Caco-2 (cell line): ENCODE measurements around the gene HDHD3. TPM values are rescaled to one million over a fixed set of nuclear protein-coding genes. Genes with fewer than 3 reads are reported as not detected.

ENCODE experiments used
- BruUV-seq: library from RNA; stranded (reverse); fragments of 400-500 nt; replicated peaks from 2 replicates; lab custom pipeline; 2021; lab: Mats Ljungman, UMichigan
- CTCF ChIA-PET: fragments of 300-600 bp; sonication (Branson Sonifier 250); formaldehyde crosslinking; loops from one replicate; lab custom pipeline; 2022; ENCODE audit warnings: antibody characterized with exemption; lab: Charles Lee
- POLR2A ChIA-PET: fragments of 300-600 bp; sonication (Branson Sonifier 250); formaldehyde crosslinking; loops from one replicate; lab custom pipeline; 2022; ENCODE audit warnings: antibody characterized with exemption; lab: Charles Lee
- DNase-seq, 2 experiments: peaks; one replicate each; pipeline versions ENCODE4 v3.0.0 to v3.0.0-alpha.2; 2020 to 2022
- H3K27me3 ChIP-seq: replicated peaks from 2 replicates; pipeline ENCODE4 v1.6.0; 2011; ENCODE audit warnings: low read length; ENCODE audit not compliant: control insufficient read depth, insufficient read depth
- H3K36me3 ChIP-seq: 2 replicates; pipeline ENCODE4 v1.5.1; 2011; ENCODE audit warnings: low read length; ENCODE audit not compliant: control insufficient read depth, insufficient read depth
- H3K4me1 ChIP-seq: fragments of 250-450 bp; sonication (Bioruptor Pico); 2 replicates; pipeline ENCODE4 v1.5.1; 2020; ENCODE audit warnings: mild to moderate bottlenecking
- H3K4me3 ChIP-seq: 2 replicates; pipeline ENCODE4 v1.5.1; 2011; ENCODE audit warnings: low read depth, mild to moderate bottlenecking, control low read depth, low read length
- H3K9me3 ChIP-seq: fragments of 250-450 bp; sonication (Bioruptor Pico); 2 replicates; pipeline ENCODE4 v1.5.1; 2020; ENCODE audit warnings: mild to moderate bottlenecking, moderate library complexity
- H3K27ac Mint-ChIP-seq: one replicate; pipeline ENCODE4 v1.8.0; 2022; ENCODE audit warnings: mixed read lengths; ENCODE audit not compliant: unreplicated experiment
- H3K27me3 Mint-ChIP-seq: one replicate; pipeline ENCODE4 v1.8.0; 2022; ENCODE audit warnings: mixed read lengths; ENCODE audit not compliant: insufficient read depth, unreplicated experiment
- H3K36me3 Mint-ChIP-seq: one replicate; pipeline ENCODE4 v1.8.0; 2022; ENCODE audit warnings: mild to moderate bottlenecking, mixed read lengths; ENCODE audit not compliant: insufficient read depth, unreplicated experiment
- H3K4me1 Mint-ChIP-seq: one replicate; pipeline ENCODE4 v1.8.0; 2022; ENCODE audit warnings: low read depth, mixed read lengths; ENCODE audit not compliant: unreplicated experiment
- H3K4me3 Mint-ChIP-seq: one replicate; pipeline ENCODE4 v1.8.0; 2022; ENCODE audit warnings: mild to moderate bottlenecking, moderate library complexity, mixed read lengths; ENCODE audit not compliant: unreplicated experiment
- H3K9me3 Mint-ChIP-seq: one replicate; pipeline ENCODE4 v1.8.0; 2022; ENCODE audit warnings: mixed read lengths; ENCODE audit not compliant: unreplicated experiment
- CTCF ChIP-seq, 2 experiments: fragments of 200-600 bp in 1 of 2; IDR thresholded peaks; 1 replicate in 1 of 2; 2 replicates in 1 of 2; pipeline versions ENCODE4 v1.5.1 to v1.8.0; 2011 to 2022; ENCODE audit warnings: antibody characterized with exemption in 1 of 2, control low read depth in 1 of 2, inconsistent platforms in 1 of 2, low read depth in 1 of 2, low read length in 1 of 2, mild to moderate bottlenecking in 1 of 2, moderate library complexity in 1 of 2; ENCODE audit not compliant: insufficient read depth in 1 of 2, severe bottlenecking in 1 of 2, unreplicated experiment in 1 of 2
- intact Hi-C: fragments of 100-400 bp; cut with micrococcal nuclease; formaldehyde crosslinking; loops from one replicate; pipeline ENCODE4 v1.10.0; 2022; ENCODE audit not compliant: unreplicated experiment
- total RNA-seq: library from RNA; stranded (reverse); gene quantifications from 2 replicates; pipeline ENCODE4 v1.2.3, GENCODE V29; 2022

Gene HDHD3
- total RNA-seq, 1 experiment from 2014 or later, result 64.9 TPM

DNA sequence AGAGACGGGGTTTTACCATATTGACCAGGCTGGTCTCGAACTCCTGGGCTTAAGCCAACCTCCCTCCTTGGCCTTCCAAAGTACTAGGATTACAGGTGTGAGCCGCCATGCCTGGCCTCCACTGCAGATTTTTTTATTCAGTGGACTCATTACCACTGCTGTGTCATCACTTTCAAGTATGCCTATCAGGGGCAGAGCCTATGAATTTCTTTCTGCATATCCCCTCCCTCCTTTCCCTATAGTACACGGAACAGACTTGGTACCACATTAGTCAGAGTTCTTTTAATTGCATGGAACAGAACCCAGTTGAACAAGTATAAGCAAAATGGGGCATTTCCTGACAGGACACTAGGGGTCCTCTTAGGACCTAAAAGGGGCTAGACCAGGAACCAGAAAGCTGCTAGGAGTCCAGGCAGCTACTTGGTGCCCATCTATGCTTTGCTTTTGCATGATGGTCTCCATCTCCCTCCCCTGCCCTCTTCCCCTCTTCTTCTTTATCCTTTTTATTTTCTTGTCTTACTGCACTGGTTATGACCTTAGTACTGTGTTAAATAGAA, 21.7 kb downstream of the HDHD3 start:
- intact Hi-C loops, result loop anchor here (1.0 kb wide), 2 partner anchors 46 to 52 kb away; partner anchors contain the start of gene ALAD
- Mint-ChIP-seq H3K9me3 (no peaks in the 10 kb centered on the region), H3K27ac (no peak overlapping the region), H3K4me1 (peaks cover 4% of the 10 kb centered on the region), H3K4me3 (no peak overlapping the region), H3K27me3 (no peaks in the 10 kb centered on the region), H3K36me3 (no peaks in the 10 kb centered on the region)
- BruUV-seq, result no TSS peak
- H3K4me1 ChIP-seq, result no peaks in the 10 kb centered on the region
- DNase-seq, result peak in 1 of 2 experiments; percentile 52
- H3K9me3 ChIP-seq, result no peaks in the 10 kb centered on the region
- POLR2A ChIA-PET, result no interaction called here
- H3K36me3 ChIP-seq, result no peaks in the 10 kb centered on the region
- no peaks in the 10 kb centered on the region for H3K27me3 ChIP-seq
- no peak overlapping the region for H3K4me3 ChIP-seq
- TF ChIP-seq CTCF (IDR thresholded peaks at IDR 0.05; ENCODE audit: insufficient read depth in 1 of 2, low read depth in 1 of 2, low read length in 1 of 2, severe bottlenecking in 1 of 2, unreplicated experiment in 1 of 2), result peak; percentile 43 to 46
- CTCF ChIA-PET, result interaction anchor here (0.7 to 1.1 kb wide), 7 partner anchors 9 to 303 kb away, joined by 3 to 11 read pairs (median 3); partner anchors contain the start of genes ALAD, C9orf43 and POLE3

- H3K27me3 ChIP-seq, result no peaks in the 10 kb centered on the region
- Mint-ChIP-seq H3K27ac (no peak overlapping the region), H3K27me3 (no peaks in the 10 kb centered on the region), H3K4me3 (no peak overlapping the region), H3K36me3 (no peaks in the 10 kb centered on the region), H3K9me3 (no peaks in the 10 kb centered on the region), H3K4me1 (peaks cover 7% of the 10 kb centered on the region)
- no peaks in the 10 kb centered on the region for H3K9me3 ChIP-seq
- BruUV-seq, result no TSS peak
- ChIA-PET CTCF (interaction anchor here (1.0 kb wide), 1 partner anchor 49 kb away, joined by 3 read pairs; the partner anchor contains the start of gene ALAD), POLR2A (no interaction called here)
- H3K4me3 ChIP-seq, result no peak overlapping the region
- DNase-seq, result no peak
- H3K36me3 ChIP-seq, result no peaks in the 10 kb centered on the region
- TF ChIP-seq CTCF (IDR thresholded peaks at IDR 0.05; ENCODE audit: insufficient read depth in 1 of 2, low read depth in 1 of 2, low read length in 1 of 2, severe bottlenecking in 1 of 2, unreplicated experiment in 1 of 2), result no peak
- no peaks in the 10 kb centered on the region for H3K4me1 ChIP-seq
- intact Hi-C loops, result no loop called here
Measured at GRCh38 chr9:113352411-113352810, 24.4 kb downstream of the HDHD3 start.

DNA sequence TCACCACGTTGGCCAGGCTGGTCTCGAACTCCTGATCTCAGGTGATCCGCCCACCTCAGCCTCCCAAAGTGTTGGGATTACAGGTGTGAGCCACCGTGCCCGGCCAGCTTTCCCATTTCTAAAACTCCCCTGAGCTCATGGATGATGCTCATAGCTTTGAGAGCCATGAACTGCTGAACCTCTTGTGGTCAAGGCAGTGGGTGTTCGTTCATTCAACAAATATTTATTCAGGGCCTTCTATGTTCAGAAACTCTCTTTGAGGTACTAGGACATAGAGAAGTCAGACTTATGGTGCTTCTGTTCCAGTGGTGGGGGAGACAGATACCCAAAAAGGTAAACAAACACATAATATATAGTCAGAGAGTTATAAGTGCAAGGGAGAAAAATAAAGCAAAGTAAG, 24.8 kb downstream of the HDHD3 start:
- H3K36me3 Mint-ChIP-seq, result no peaks in the 10 kb centered on the region
- no peaks in the 10 kb centered on the region for H3K9me3 ChIP-seq
- H3K4me1 ChIP-seq, result no peaks in the 10 kb centered on the region
- DNase-seq, result no peak
- no peaks in the 10 kb centered on the region for H3K9me3 Mint-ChIP-seq
- H3K4me1 Mint-ChIP-seq, result peaks cover 11% of the 10 kb centered on the region
- H3K4me3 Mint-ChIP-seq, result no peak overlapping the region
- H3K36me3 ChIP-seq, result no peaks in the 10 kb centered on the region
- ChIA-PET POLR2A (no interaction called here), CTCF (interaction anchor here (1.0 kb wide), 1 partner anchor 49 kb away, joined by 3 read pairs; the partner anchor contains the start of gene ALAD)
- intact Hi-C loops, result no loop called here
- no peak overlapping the region for H3K27ac Mint-ChIP-seq
- no TSS peak for BruUV-seq
- no peaks in the 10 kb centered on the region for H3K27me3 Mint-ChIP-seq
- no peak for TF ChIP-seq CTCF (IDR thresholded peaks at IDR 0.05; ENCODE audit: insufficient read depth in 1 of 2, low read depth in 1 of 2, low read length in 1 of 2, severe bottlenecking in 1 of 2, unreplicated experiment in 1 of 2)
- H3K27me3 ChIP-seq, result no peaks in the 10 kb centered on the region
- H3K4me3 ChIP-seq, result no peak overlapping the region
